ENCODE results near the gene C2orf78. TPM values are rescaled to one million over a fixed set of nuclear protein-coding genes. Genes with fewer than 3 reads are reported as not detected.

C2orf78 gene
- total and polyA plus RNA-seq, 2 experiments from 2014 or later = 0.18 TPM; not detected in 1

DNA sequence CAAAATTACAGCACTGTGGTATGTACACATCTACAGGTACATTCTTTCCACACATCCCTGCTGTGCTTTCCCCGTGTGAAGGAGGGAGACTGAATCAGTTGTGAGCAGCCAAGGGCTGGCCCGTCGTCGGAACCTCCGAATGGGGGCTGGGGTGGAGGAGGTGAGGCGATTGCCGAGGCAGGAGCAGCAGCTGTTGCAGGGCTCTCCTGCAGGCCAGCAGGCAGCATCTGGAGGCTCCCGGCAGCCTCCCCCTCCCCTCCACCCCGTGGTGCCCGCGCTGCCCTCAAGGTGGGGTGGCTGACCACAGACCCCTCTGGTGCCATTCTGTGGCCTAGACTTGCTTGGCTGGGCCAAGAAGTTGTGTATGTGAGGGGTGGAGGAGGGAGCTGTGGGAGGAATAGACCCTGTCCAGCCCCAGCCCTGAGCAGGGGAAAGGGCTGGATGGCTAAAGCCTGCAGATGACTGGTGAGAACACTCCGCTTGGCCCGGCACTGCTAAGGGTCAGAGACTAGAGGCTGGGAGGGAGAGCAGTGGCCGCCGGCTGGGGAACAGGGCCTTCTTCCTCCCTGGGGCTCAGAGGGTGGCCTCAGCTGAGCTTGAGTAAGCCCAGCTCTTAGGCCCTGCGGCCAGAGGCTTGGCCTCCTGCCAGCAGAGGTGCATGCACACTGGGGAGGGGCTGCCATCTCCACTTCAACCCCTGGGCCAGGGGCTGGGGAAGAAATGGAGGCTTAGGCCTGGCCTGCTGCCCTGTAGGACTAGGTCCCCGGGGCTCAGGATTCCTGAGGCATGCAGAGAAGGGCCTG is 52.4 kb downstream of the C2orf78 start:
- no peaks in the 10 kb centered on the region for H3K27me3 ChIP-seq
- TF ChIP-seq, protein P1, sequence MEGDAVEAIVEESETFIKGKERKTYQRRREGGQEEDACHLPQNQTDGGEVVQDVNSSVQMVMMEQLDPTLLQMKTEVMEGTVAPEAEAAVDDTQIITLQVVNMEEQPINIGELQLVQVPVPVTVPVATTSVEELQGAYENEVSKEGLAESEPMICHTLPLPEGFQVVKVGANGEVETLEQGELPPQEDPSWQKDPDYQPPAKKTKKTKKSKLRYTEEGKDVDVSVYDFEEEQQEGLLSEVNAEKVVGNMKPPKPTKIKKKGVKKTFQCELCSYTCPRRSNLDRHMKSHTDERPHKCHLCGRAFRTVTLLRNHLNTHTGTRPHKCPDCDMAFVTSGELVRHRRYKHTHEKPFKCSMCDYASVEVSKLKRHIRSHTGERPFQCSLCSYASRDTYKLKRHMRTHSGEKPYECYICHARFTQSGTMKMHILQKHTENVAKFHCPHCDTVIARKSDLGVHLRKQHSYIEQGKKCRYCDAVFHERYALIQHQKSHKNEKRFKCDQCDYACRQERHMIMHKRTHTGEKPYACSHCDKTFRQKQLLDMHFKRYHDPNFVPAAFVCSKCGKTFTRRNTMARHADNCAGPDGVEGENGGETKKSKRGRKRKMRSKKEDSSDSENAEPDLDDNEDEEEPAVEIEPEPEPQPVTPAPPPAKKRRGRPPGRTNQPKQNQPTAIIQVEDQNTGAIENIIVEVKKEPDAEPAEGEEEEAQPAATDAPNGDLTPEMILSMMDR (IDR thresholded peaks at IDR 0.05; ENCODE audit: low read depth, low read length) = no peak
- no peak overlapping the region for H3K4me3 ChIP-seq
- peak overlapping the region; percentile 13 for H3K27ac ChIP-seq
- peaks cover 12% of the 10 kb centered on the region for H3K36me3 ChIP-seq
- H3K4me1 ChIP-seq (ENCODE audit: low read depth) = peaks cover 3% of the 10 kb centered on the region
- peak in 1 of 2 donors; percentile 24 for DNase-seq (ENCODE audit: low read depth in 1 of 2, low spot score in 1 of 2)
- no peaks in the 10 kb centered on the region for H3K9me3 ChIP-seq (ENCODE audit: low read depth)

DNA sequence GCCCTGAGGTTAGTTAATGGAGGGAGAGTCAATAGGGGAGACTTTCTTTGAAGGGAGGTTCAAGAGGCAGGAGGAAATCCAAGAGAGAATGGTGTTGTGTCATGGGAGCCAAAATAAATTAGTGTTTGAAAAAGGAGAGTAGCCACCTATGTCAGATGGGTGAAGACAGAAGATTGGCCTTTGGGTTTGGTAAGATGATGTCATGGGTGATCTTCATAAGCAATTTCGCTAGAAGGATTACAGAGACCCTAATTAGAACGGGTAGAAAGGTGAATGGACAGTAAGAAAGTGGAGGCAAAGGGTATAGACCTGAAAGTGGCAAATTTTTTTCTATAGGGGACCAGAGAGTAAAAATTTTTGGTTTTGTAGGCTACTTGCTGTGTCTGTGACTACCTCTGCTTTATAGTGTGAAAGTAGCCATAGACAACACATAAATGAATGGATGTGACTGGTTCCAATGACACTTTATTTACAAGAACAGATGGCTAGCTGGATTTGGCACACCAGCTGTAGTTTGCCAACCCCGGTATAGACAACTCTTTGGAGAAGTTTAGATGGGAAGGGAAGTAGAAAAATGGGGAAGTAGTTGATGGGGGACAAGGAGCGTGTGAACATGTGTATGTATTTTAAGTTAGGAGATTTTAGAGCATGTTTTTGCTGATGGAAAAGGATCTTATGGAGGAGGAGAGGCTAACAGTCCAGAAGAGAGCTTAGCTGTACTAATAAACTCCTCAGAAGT is 54.0 kb downstream of the C2orf78 start:
- H3K4me3 ChIP-seq = no peak overlapping the region
- DNase-seq (ENCODE audit: low read depth in 1 of 2, low spot score in 1 of 2) = no peak
- no peaks in the 10 kb centered on the region for H3K9me3 ChIP-seq (ENCODE audit: low read depth)
- no peaks in the 10 kb centered on the region for H3K4me1 ChIP-seq (ENCODE audit: low read depth)
- TF ChIP-seq, protein P1 (IDR thresholded peaks at IDR 0.05; ENCODE audit: low read depth, low read length) = no peak
- H3K27ac ChIP-seq = no peak overlapping the region
- H3K36me3 ChIP-seq = peaks cover 9% of the 10 kb centered on the region
- H3K27me3 ChIP-seq = no peaks in the 10 kb centered on the region

DNA sequence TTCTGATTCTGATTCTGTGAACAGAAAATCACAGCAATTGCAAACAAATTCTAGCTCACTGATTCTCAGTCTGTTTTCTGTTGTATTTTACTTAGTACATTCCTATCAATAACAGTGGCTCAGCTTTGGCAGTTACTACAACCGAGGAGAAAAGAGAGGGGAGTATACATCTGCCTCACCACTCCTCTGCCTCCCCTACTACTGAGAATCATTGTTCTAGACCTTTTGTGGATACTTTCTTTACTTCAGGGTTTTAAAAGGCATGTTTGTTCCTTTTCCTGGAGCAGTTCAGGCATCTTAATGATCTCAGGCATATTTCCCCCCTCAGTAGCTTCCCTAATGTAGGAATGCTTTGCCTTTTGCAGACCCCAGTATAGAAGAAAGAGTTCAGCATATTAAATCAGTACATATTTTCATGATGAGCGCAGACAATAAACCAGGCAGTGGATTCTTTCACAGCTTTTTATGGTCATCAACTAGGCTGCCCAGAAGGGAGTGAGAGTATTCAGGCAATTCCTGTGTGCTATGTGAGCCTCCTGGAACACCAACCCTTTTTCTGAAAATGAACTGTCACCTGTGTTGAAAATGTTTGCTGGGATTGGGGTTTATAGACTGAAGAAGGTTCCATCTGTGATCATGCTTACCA is 55.0 kb downstream of the C2orf78 start:
- Histone ChIP-seq H3K4me3 (no peak overlapping the region), H3K36me3 (peaks cover 2% of the 10 kb centered on the region), H3K4me1 (ENCODE audit: low read depth) (no peaks in the 10 kb centered on the region), H3K27me3 (no peaks in the 10 kb centered on the region), H3K9me3 (ENCODE audit: low read depth) (no peaks in the 10 kb centered on the region), H3K27ac (no peak overlapping the region)
- TF ChIP-seq, protein P1 (IDR thresholded peaks at IDR 0.05; ENCODE audit: low read depth, low read length) = no peak
- no peak for DNase-seq (ENCODE audit: low read depth in 1 of 2, low spot score in 1 of 2)

DNA sequence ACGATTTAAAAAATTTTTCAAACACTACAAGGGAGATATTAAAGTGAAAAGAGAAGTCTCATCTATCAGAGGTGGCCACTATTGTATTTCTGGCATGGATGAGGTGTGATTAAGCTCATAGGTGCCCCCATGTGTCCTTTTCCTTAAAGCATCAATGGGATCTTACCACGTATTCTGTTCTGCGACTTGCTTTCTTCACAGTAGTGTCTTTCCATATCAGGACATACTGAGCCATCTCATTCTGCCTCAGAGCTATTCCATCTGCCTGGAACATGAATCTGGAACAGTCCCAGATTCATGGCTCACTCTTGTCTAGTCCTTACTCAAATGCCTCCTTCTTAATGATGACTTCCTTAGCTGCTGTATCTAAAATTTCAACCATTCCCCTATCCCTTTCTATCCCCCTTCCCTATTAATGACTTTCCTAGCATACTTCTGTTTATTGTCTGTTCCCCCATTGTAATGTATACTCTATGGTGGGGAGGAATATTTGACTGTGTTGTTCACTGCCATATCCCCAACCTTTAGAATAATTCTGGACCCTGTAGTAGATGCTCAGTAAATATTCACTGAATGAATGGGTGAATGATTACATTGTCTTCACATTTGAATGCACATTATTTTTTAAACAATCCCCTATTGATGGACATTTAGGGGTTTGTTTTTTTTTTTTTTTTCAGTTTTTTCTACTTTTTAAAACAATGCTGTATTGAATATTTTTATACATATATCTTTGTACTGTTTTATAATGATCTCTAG is 55.8 kb downstream of the C2orf78 start:
- Histone ChIP-seq H3K27me3 (no peaks in the 10 kb centered on the region), H3K9me3 (ENCODE audit: low read depth) (no peaks in the 10 kb centered on the region), H3K4me1 (ENCODE audit: low read depth) (no peaks in the 10 kb centered on the region), H3K36me3 (peaks cover 2% of the 10 kb centered on the region), H3K4me3 (no peak overlapping the region), H3K27ac (no peak overlapping the region)
- TF ChIP-seq, protein P1 (IDR thresholded peaks at IDR 0.05; ENCODE audit: low read depth, low read length) = no peak
- DNase-seq (ENCODE audit: low read depth in 1 of 2, low spot score in 1 of 2) = no peak
